HEK293T (cell line): ENCODE results near the gene PTTG1.

Source experiments
- CTCF ChIA-PET: fragments of 350-600 bp; formaldehyde crosslinking; extraction: SDS; loops from one replicate; lab custom pipeline; 2021; ENCODE audit warnings: antibody characterized with exemption, inconsistent platforms; lab: Yijun Ruan, JAX
- POLR2A ChIA-PET: fragments of 350-600 bp; formaldehyde crosslinking; extraction: SDS; loops from one replicate; lab custom pipeline; 2020; ENCODE audit warnings: antibody characterized with exemption, inconsistent platforms; lab: Yijun Ruan, JAX
- DNase-seq: peaks from one replicate; pipeline ENCODE4 v3.0.0; 2012; ENCODE audit warnings: mixed read lengths; ENCODE audit errors: extremely low spot score
- ARNT ChIP-seq: fragments of 450-650 bp; IDR thresholded peaks from 2 replicates; pipeline ENCODE4 v1.6.1; 2017; ENCODE audit warnings: mild to moderate bottlenecking
- BHLHE40 ChIP-seq: fragments of 450-650 bp; IDR thresholded peaks from 2 replicates; pipeline ENCODE4 v1.6.1; 2016; ENCODE audit warnings: mild to moderate bottlenecking, moderate library complexity, borderline replicate concordance
- CTBP1 ChIP-seq: fragments of 450-650 bp; IDR thresholded peaks from 2 replicates; pipeline ENCODE4 v1.6.1; 2016; ENCODE audit warnings: borderline replicate concordance
- ELF4 ChIP-seq: fragments of 450-650 bp; IDR thresholded peaks from 2 replicates; pipeline ENCODE4 v1.6.1; 2017; ENCODE audit warnings: antibody characterized with exemption
- FOXA1 ChIP-seq: fragments of 450-650 bp; IDR thresholded peaks from 2 replicates; pipeline ENCODE4 v1.6.1; 2016; ENCODE audit warnings: mild to moderate bottlenecking
- FOXK2 ChIP-seq: fragments of 450-650 bp; IDR thresholded peaks from 2 replicates; pipeline ENCODE4 v1.6.1; 2016; ENCODE audit warnings: mild to moderate bottlenecking
- FOXM1 ChIP-seq: fragments of 450-650 bp; IDR thresholded peaks from 2 replicates; pipeline ENCODE4 v1.6.1; 2017; ENCODE audit warnings: mild to moderate bottlenecking, borderline replicate concordance
- HDGF ChIP-seq: fragments of 450-650 bp; IDR thresholded peaks from 2 replicates; pipeline ENCODE4 v1.6.1; 2017; ENCODE audit warnings: antibody characterized with exemption, borderline replicate concordance
- L3MBTL2 ChIP-seq: fragments of 450-650 bp; conservative IDR thresholded peaks from 2 replicates; pipeline ENCODE4 v1.6.1; 2016; ENCODE audit warnings: mild to moderate bottlenecking
- LEF1 ChIP-seq: fragments of 450-650 bp; IDR thresholded peaks from 2 replicates; pipeline ENCODE4 v1.6.1; 2017; ENCODE audit warnings: mild to moderate bottlenecking, borderline replicate concordance
- NFRKB ChIP-seq: fragments of 450-650 bp; IDR thresholded peaks from 2 replicates; pipeline ENCODE4 v1.6.1; 2016; ENCODE audit warnings: mild to moderate bottlenecking, moderate library complexity
- PKNOX1 ChIP-seq: fragments of 450-650 bp; IDR thresholded peaks from 2 replicates; pipeline ENCODE4 v1.6.1; 2016
- SP1 ChIP-seq: fragments of 450-650 bp; IDR thresholded peaks from 2 replicates; pipeline ENCODE4 v1.6.1; 2017
- SUZ12 ChIP-seq: fragments of 450-650 bp; IDR thresholded peaks from 2 replicates; pipeline ENCODE4 v1.6.1; 2016; ENCODE audit warnings: mild to moderate bottlenecking
- TARDBP ChIP-seq: fragments of 450-650 bp; IDR thresholded peaks from 2 replicates; pipeline ENCODE4 v1.6.1; 2016
- ZNF384 ChIP-seq: fragments of 450-650 bp; IDR thresholded peaks from 2 replicates; pipeline ENCODE4 v1.6.1; 2016

Gene PTTG1

GRCh38 chr5:160390787-160391696, 30.6 kb upstream of the PTTG1 start:
- POLR2A ChIA-PET, result interaction anchor here (0.6 to 0.7 kb wide), 2 partner anchors 11 to 25 kb away, joined by 3 read pairs; no protein-coding TSS in a partner anchor
- CTCF ChIA-PET, result interaction anchor here (0.6 to 1.4 kb wide), 12 partner anchors 8 to 369 kb away, joined by 3 to 11 read pairs (median 4); partner anchors contain the start of genes C1QTNF2 and FAM200C
- no peak for DNase-seq
- no peak for TF ChIP-seq SP1
- TF ChIP-seq TARDBP, result no peak
- TF ChIP-seq ZNF384, result no peak
- no peak for TF ChIP-seq NFRKB
- no peak for TF ChIP-seq HDGF
- TF ChIP-seq LEF1, result no peak
- TF ChIP-seq ARNT, result no peak
- TF ChIP-seq BHLHE40, result no peak
- no peak for TF ChIP-seq FOXK2
- no peak for TF ChIP-seq FOXA1
- no peak for TF ChIP-seq L3MBTL2
- no peak for TF ChIP-seq ELF4
- no peak for TF ChIP-seq CTBP1
- TF ChIP-seq SUZ12, result no peak
- no peak for TF ChIP-seq FOXM1
- TF ChIP-seq PKNOX1, result no peak

- POLR2A ChIA-PET, result interaction anchor here (1.6 to 3.6 kb wide), 2 partner anchors 15 to 24 kb away, joined by 3 to 11 read pairs; partner anchors contain the start of gene SLU7
- TF ChIP-seq LEF1, result no peak
- TF ChIP-seq SUZ12, result no peak
- TF ChIP-seq CTBP1, result no peak
- TF ChIP-seq TARDBP, result no peak
- TF ChIP-seq ARNT, result no peak
- TF ChIP-seq ZNF384, result no peak
- TF ChIP-seq HDGF, result no peak
- TF ChIP-seq FOXA1, result no peak
- no peak for TF ChIP-seq BHLHE40
- no peak for TF ChIP-seq FOXK2
- TF ChIP-seq L3MBTL2, result no peak
- no peak for TF ChIP-seq PKNOX1
- CTCF ChIA-PET, result interaction anchor here (0.7 to 2.2 kb wide), 2 partner anchors 373 to 488 kb away, joined by 5 to 8 read pairs; no protein-coding TSS in a partner anchor
- DNase-seq, result no peak
Measured at GRCh38 chr5:160395111-160395510, 26.5 kb upstream of the PTTG1 start.

GRCh38 chr5:160397492-160397891, 24.2 kb upstream of the PTTG1 start:
- POLR2A ChIA-PET, result no interaction called here
- CTCF ChIA-PET, result interaction anchor here (1.3 kb wide), 1 partner anchor 376 kb away, joined by 3 read pairs; no protein-coding TSS in a partner anchor

GRCh38 chr5:160398806-160399205, 22.8 kb upstream of the PTTG1 start:
- ChIA-PET POLR2A (interaction anchor here (3.0 kb wide), 1 partner anchor 20 kb away, joined by 16 read pairs; the partner anchor contains the start of gene SLU7), CTCF (interaction anchor here (0.6 kb wide), 1 partner anchor 8 kb away, joined by 3 read pairs; no protein-coding TSS in a partner anchor)
- DNase-seq, result no peak
- no peak for TF ChIP-seq NFRKB
- TF ChIP-seq TARDBP, result no peak
- no peak for TF ChIP-seq FOXM1
- no peak for TF ChIP-seq SUZ12
- no peak for TF ChIP-seq FOXK2
- no peak for TF ChIP-seq BHLHE40
- no peak for TF ChIP-seq ELF4
- no peak for TF ChIP-seq CTBP1
- TF ChIP-seq ZNF384, result no peak
- TF ChIP-seq L3MBTL2, result no peak
- TF ChIP-seq LEF1, result no peak
- no peak for TF ChIP-seq ARNT
- TF ChIP-seq PKNOX1, result no peak
- no peak for TF ChIP-seq FOXA1
- TF ChIP-seq SP1, result no peak
- TF ChIP-seq HDGF, result no peak

More at GRCh38 chr5:160397492-160397891, 24.2 kb upstream of the PTTG1 start:
- no peak for DNase-seq
- peak; percentile 66 for TF ChIP-seq PKNOX1
- TF ChIP-seq TARDBP, result no peak
